ENCODE data around the gene DIO3. TPM values are rescaled to one million over a fixed set of nuclear protein-coding genes. Genes with fewer than 3 reads are reported as not detected.

The DIO3 gene
- total and polyA plus RNA-seq, 2 of the 13 experiments (the other 11 are each of a cell fraction or from before 2014, with no cell fraction given): not detected

GRCh38 chr14:101577221-101577909, 16.1 kb downstream of the DIO3 start:
- ChIA-PET CTCF (ENCODE audit: low intra/inter-chr PET ratio, low total read pairs) (no interaction called here), POLR2A (no interaction called here)
- DNase-seq (ENCODE audit: low spot score): no peak
- Histone ChIP-seq H2AFZ (ENCODE audit: low read length) (no peak overlapping the region), H3K79me2 (ENCODE audit: insufficient read depth, low read length) (no peaks in the 10 kb centered on the region), H4K20me1 (ENCODE audit: insufficient read depth, low read length) (no peaks in the 10 kb centered on the region), H3K4me3 (replicated peaks in 1 of 3; ENCODE audit: insufficient read depth in 1 of 3, low read depth in 2 of 3, low read length in 3 of 3) (no peak overlapping the region), H3K27ac (ENCODE audit: extremely low read length, insufficient read depth, low read length) (no peak overlapping the region), H3K9me3 (ENCODE audit: low read length) (no peaks in the 10 kb centered on the region), H3K36me3 (replicated peaks in 1 of 2; ENCODE audit: control insufficient read depth in 1 of 2, insufficient read depth in 2 of 2, low read length in 2 of 2) (no peaks in the 10 kb centered on the region), H3K9ac (ENCODE audit: insufficient read depth, low read depth, low read length) (no peak overlapping the region), H3K27me3 (ENCODE audit: control insufficient read depth in 1 of 2, insufficient read depth in 2 of 2, low read length in 2 of 2) (peaks cover 2 to 29% of the 10 kb centered on the region in 2 experiments; a peak in 4 of 5 replicates), H3K4me2 (ENCODE audit: low read depth, low read length) (no peak overlapping the region), H3K4me1 (ENCODE audit: insufficient read depth, low read length) (no peaks in the 10 kb centered on the region)
- TF ChIP-seq RBFOX2 (IDR thresholded peaks at IDR 0.05; ENCODE audit: low read depth, low read length): no peak
- TF ChIP-seq TAF15 (IDR thresholded peaks at IDR 0.05; ENCODE audit: low read depth, low read length, poor library complexity, severe bottlenecking): no peak
- no peak for TF ChIP-seq TFE3 (CRISPR knock-in tag; IDR thresholded peaks at IDR 0.05)
- TF ChIP-seq TAF1 (CRISPR knock-in tag; IDR thresholded peaks at IDR 0.05): no peak
- no peak for TF ChIP-seq ZNF570 (CRISPR knock-in tag; IDR thresholded peaks at IDR 0.05; ENCODE audit: borderline replicate concordance)
- no peak for ATAC-seq
- in situ Hi-C loops (cut with HindIII; ENCODE audit: extremely low pct_ligation_motif_present, low pct_unique_long_range_greater_than_20kb) (no loop called here), intact Hi-C loops (cut with micrococcal nuclease; ENCODE audit: unreplicated experiment) (no loop called here)
- BruUV-seq (replicated peaks): no TSS peak
- 33% methylated on average over 6 of the region's 10 CpGs for WGBS (ENCODE audit: low lambda C conversion rate)
- no peak for FAIRE-seq

DNA sequence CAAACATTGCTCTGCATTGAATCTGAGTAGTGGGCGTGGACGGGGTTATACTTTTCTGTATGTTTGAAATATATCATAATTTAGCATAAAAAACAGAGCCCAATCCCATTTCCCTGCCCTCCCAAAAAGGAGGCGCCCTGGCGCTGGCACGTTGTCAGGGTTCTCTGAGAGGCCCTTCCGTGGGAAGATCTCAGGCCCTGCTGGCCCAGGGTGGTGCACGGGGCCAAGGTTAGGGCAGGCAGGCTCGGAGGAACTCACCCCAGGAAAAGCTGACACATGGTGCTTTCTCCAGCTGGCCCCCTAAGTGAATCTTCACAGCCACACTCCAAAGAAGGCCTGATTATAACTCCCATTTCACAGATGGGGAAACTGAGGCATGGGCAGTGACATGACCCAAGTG, 17.2 kb downstream of the DIO3 start:
- in situ Hi-C loops (cut with HindIII; ENCODE audit: extremely low pct_ligation_motif_present, low pct_unique_long_range_greater_than_20kb) (no loop called here), intact Hi-C loops (cut with micrococcal nuclease; ENCODE audit: unreplicated experiment) (no loop called here)
- Histone ChIP-seq H2AFZ (ENCODE audit: low read length) (no peak overlapping the region), H3K9me3 (ENCODE audit: low read length) (no peaks in the 10 kb centered on the region), H3K4me3 (replicated peaks in 1 of 3; ENCODE audit: insufficient read depth in 1 of 3, low read depth in 2 of 3, low read length in 3 of 3) (no peak overlapping the region), H3K4me1 (ENCODE audit: insufficient read depth, low read length) (no peaks in the 10 kb centered on the region), H3K27me3 (ENCODE audit: control insufficient read depth in 1 of 2, insufficient read depth in 2 of 2, low read length in 2 of 2) (peaks cover 2 to 31% of the 10 kb centered on the region in 2 experiments; a peak in 4 of 5 replicates), H3K79me2 (ENCODE audit: insufficient read depth, low read length) (no peaks in the 10 kb centered on the region), H3K27ac (ENCODE audit: extremely low read length, insufficient read depth, low read length) (no peak overlapping the region), H3K9ac (ENCODE audit: insufficient read depth, low read depth, low read length) (no peak overlapping the region), H3K4me2 (ENCODE audit: low read depth, low read length) (no peak overlapping the region), H4K20me1 (ENCODE audit: insufficient read depth, low read length) (no peaks in the 10 kb centered on the region), H3K36me3 (replicated peaks in 1 of 2; ENCODE audit: control insufficient read depth in 1 of 2, insufficient read depth in 2 of 2, low read length in 2 of 2) (no peaks in the 10 kb centered on the region)
- no peak for DNase-seq (ENCODE audit: low spot score)
- ChIA-PET CTCF (ENCODE audit: low intra/inter-chr PET ratio, low total read pairs) (no interaction called here), POLR2A (no interaction called here)
- FAIRE-seq: no peak
- ATAC-seq: no peak
- no TSS peak for BruUV-seq (replicated peaks)
- TF ChIP-seq ZNF629 (CRISPR knock-in tag; conservative IDR thresholded peaks at IDR 0.05): peak; percentile 33; the same call in 1 of the 2 replicates
- TF ChIP-seq ZMYM3 (CRISPR knock-in tag; IDR thresholded peaks at IDR 0.05): 0 out of 2 replicates have a peak, but pooled peaks have one; percentile 13
- TF ChIP-seq CHD2 (IDR thresholded peaks at IDR 0.05; ENCODE audit: low read depth, low read length): no peak
- 47% methylated on average over 8 of the region's 8 CpGs for WGBS (ENCODE audit: low lambda C conversion rate)
